GM21529 (cell line): ENCODE data around the gene IFIT3.

Source experiments
- ATAC-seq: cut with Tn5 transposase; IDR thresholded peaks from one replicate; pipeline ENCODE4 v1.9.1; 2021; ENCODE audit not compliant: unreplicated experiment

The IFIT3 gene

DNA sequence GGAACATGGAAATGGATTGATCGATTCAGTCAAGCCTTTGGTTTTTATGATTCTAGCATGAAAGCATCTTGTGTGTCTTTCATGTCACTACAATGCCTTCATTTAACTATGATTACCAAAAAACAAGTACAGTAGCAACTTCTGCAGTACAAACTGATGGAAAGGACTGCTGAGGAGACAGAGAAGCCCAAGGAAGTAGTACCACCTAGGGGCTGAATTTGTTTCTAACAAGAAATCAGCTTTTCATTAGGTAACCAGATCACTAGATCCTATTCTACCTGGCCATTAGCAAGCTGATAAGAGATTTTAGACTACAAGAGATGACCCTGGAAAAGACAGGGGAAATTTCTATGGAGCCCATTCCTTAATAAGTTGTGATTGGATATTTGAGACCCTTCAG, 61.5 kb downstream of the IFIT3 start:
- ATAC-seq = no peak
